Measurements from ENCODE around the gene COL8A2. TPM values are rescaled to one million over a fixed set of nuclear protein-coding genes. Genes with fewer than 3 reads are reported as not detected.

The COL8A2 gene
- total and polyA plus RNA-seq, 3 experiments from 2014 or later, result 0.07 to 0.18 TPM; not detected in 1

- H3K36me3 Mint-ChIP-seq, result peaks cover 0 to 10% (median 2%) of the 10 kb centered on the region in 3 donors
- POLR2A ChIA-PET, result interaction anchor here (0.6 to 4.0 kb wide), 7 partner anchors 9 to 74 kb away, joined by 5 to 43 read pairs (median 11); partner anchors contain the start of gene THRAP3
- H3K27me3 Mint-ChIP-seq, result peaks cover 0 to 1% of the 10 kb centered on the region in 2 donors
- Histone ChIP-seq H3K27ac (ENCODE audit: low read depth, low read length) (peak overlapping the region; percentile 87), H3K9me3 (ENCODE audit: low read length) (no peaks in the 10 kb centered on the region), H3K4me1 (ENCODE audit: insufficient read depth, low read length) (peaks cover 66% of the 10 kb centered on the region), H3K27me3 (ENCODE audit: insufficient read depth, low read length, poor library complexity, severe bottlenecking) (no peaks in the 10 kb centered on the region), H3K36me3 (ENCODE audit: insufficient read depth, low read length) (no peaks in the 10 kb centered on the region), H3K4me3 (ENCODE audit: low read length) (peak overlapping the region; percentile 60)
- CTCF ChIA-PET, result interaction anchor here (0.6 to 4.2 kb wide), 5 partner anchors 10 to 135 kb away, joined by 4 to 190 read pairs (median 14); no protein-coding TSS in a partner anchor
- peak overlapping the region; percentile 98 to 100 (median 99) for H3K27ac Mint-ChIP-seq
- H3K9me3 Mint-ChIP-seq, result no peaks in the 10 kb centered on the region
- DNase-seq, result no peak
- H3K4me3 Mint-ChIP-seq, result peak overlapping the region; percentile 75 to 100 (median 98)
- H3K4me1 Mint-ChIP-seq, result peaks cover 70 to 85% (median 76%) of the 10 kb centered on the region in 3 donors
Observed at GRCh38 chr1:36151134-36151844, 26.3 kb upstream of the COL8A2 start.

GRCh38 chr1:36150296-36151133 is 25.5 kb upstream of the COL8A2 start:
- peaks cover 70 to 84% (median 76%) of the 10 kb centered on the region in 3 donors for H3K4me1 Mint-ChIP-seq
- ChIA-PET CTCF (interaction anchor here (0.6 to 4.2 kb wide), 31 partner anchors 7 to 1145 kb away, joined by 3 to 190 read pairs (median 5); partner anchors contain the start of genes LSM10 and THRAP3), POLR2A (interaction anchor here (0.5 to 4.0 kb wide), 9 partner anchors 10 to 173 kb away, joined by 3 to 43 read pairs (median 9); partner anchors contain the start of genes SH3D21 and THRAP3)
- H3K27me3 Mint-ChIP-seq, result peaks cover 0 to 1% of the 10 kb centered on the region in 2 donors
- peak; percentile 51 to 86 (median 66) for DNase-seq
- Histone ChIP-seq H3K36me3 (ENCODE audit: insufficient read depth, low read length) (no peaks in the 10 kb centered on the region), H3K4me3 (ENCODE audit: low read length) (peak overlapping the region; percentile 6), H3K4me1 (ENCODE audit: insufficient read depth, low read length) (peaks cover 66% of the 10 kb centered on the region), H3K27me3 (ENCODE audit: insufficient read depth, low read length, poor library complexity, severe bottlenecking) (no peaks in the 10 kb centered on the region), H3K27ac (ENCODE audit: low read depth, low read length) (peak overlapping the region; percentile 87), H3K9me3 (ENCODE audit: low read length) (no peaks in the 10 kb centered on the region)
- no peaks in the 10 kb centered on the region for H3K9me3 Mint-ChIP-seq
- H3K27ac Mint-ChIP-seq, result peak overlapping the region; percentile 98 to 100 (median 99)
- peaks cover 0 to 10% (median 2%) of the 10 kb centered on the region in 3 donors for H3K36me3 Mint-ChIP-seq
- H3K4me3 Mint-ChIP-seq, result peak overlapping the region; percentile 95 to 100 (median 99)

- H3K27ac ChIP-seq (ENCODE audit: low read depth, low read length), result peak overlapping the region; percentile 87
- H3K9me3 ChIP-seq (ENCODE audit: low read length), result no peaks in the 10 kb centered on the region
- Mint-ChIP-seq H3K4me3 (peak overlapping the region; percentile 95 to 100 (median 99)), H3K27me3 (peaks cover 0 to 1% of the 10 kb centered on the region in 2 donors), H3K9me3 (no peaks in the 10 kb centered on the region), H3K36me3 (peaks cover 0 to 10% (median 2%) of the 10 kb centered on the region in 3 donors), H3K4me1 (peaks cover 67 to 81% (median 75%) of the 10 kb centered on the region in 3 donors), H3K27ac (peak overlapping the region; percentile 98 to 100 (median 99))
- peak overlapping the region; percentile 32 for H3K4me3 ChIP-seq (ENCODE audit: low read length)
- no peak for DNase-seq
- no peaks in the 10 kb centered on the region for H3K36me3 ChIP-seq (ENCODE audit: insufficient read depth, low read length)
- ChIA-PET CTCF (interaction anchor here (0.6 to 4.2 kb wide), 32 partner anchors 8 to 1144 kb away, joined by 3 to 190 read pairs (median 4); partner anchors contain the start of genes LSM10 and THRAP3), POLR2A (interaction anchor here (0.5 to 4.0 kb wide), 12 partner anchors 10 to 236 kb away, joined by 3 to 43 read pairs (median 6); partner anchors contain the start of genes ADPRS, SH3D21, STK40 and THRAP3)
- H3K4me1 ChIP-seq (ENCODE audit: insufficient read depth, low read length), result peaks cover 61% of the 10 kb centered on the region
- H3K27me3 ChIP-seq (ENCODE audit: insufficient read depth, low read length, poor library complexity, severe bottlenecking), result no peaks in the 10 kb centered on the region
Observed at GRCh38 chr1:36149973-36150295, 24.9 kb upstream of the COL8A2 start.

- Mint-ChIP-seq H3K27me3 (peaks cover 0 to 1% of the 10 kb centered on the region in 2 donors), H3K27ac (peak within 1 kb of the TSS; percentile 98 to 100 (median 99)), H3K9me3 (no peaks in the 10 kb centered on the region), H3K36me3 (peaks cover 0 to 13% (median 2%) of the 10 kb centered on the region in 3 donors), H3K4me1 (peaks cover 65 to 81% (median 73%) of the 10 kb centered on the region in 3 donors), H3K4me3 (peak within 1 kb of the TSS; percentile 95 to 100 (median 99))
- POLR2A ChIA-PET, result interaction anchor here (0.5 to 4.0 kb wide), 15 partner anchors 11 to 401 kb away, joined by 3 to 43 read pairs (median 5); partner anchors contain the start of genes ADPRS, AGO1, SH3D21 and STK40
- H3K27me3 ChIP-seq (ENCODE audit: insufficient read depth, low read length, poor library complexity, severe bottlenecking), result no peaks in the 10 kb centered on the region
- peak within 1 kb of the TSS; percentile 66 for H3K4me3 ChIP-seq (ENCODE audit: low read length)
- CTCF ChIA-PET, result interaction anchor here (0.6 to 4.2 kb wide), 34 partner anchors 8 to 1144 kb away, joined by 3 to 190 read pairs (median 4); partner anchors contain the start of genes LSM10 and THRAP3
- H3K27ac ChIP-seq (ENCODE audit: low read depth, low read length), result peak within 1 kb of the TSS; percentile 87
- peaks cover 56% of the 10 kb centered on the region for H3K4me1 ChIP-seq (ENCODE audit: insufficient read depth, low read length)
- H3K36me3 ChIP-seq (ENCODE audit: insufficient read depth, low read length), result no peaks in the 10 kb centered on the region
- no peaks in the 10 kb centered on the region for H3K9me3 ChIP-seq (ENCODE audit: low read length)
- peak; percentile 99 to 100 (median 99) for DNase-seq
Observed at GRCh38 chr1:36149237-36149972, 24.4 kb upstream of the COL8A2 start, which contains the start of gene TRAPPC3. Gene TRAPPC3 (minus strand): TSS chr1:36149486. CDS start chr1:36149378, 108 bp downstream.

GRCh38 chr1:36148821-36149236 is 23.8 kb upstream of the COL8A2 start:
- peak in 1 of 5 donors; percentile 10 for DNase-seq
- Histone ChIP-seq H3K27me3 (ENCODE audit: insufficient read depth, low read length, poor library complexity, severe bottlenecking) (no peaks in the 10 kb centered on the region), H3K36me3 (ENCODE audit: insufficient read depth, low read length) (no peaks in the 10 kb centered on the region), H3K4me3 (ENCODE audit: low read length) (peak overlapping the region; percentile 66), H3K27ac (ENCODE audit: low read depth, low read length) (peak overlapping the region; percentile 87), H3K9me3 (ENCODE audit: low read length) (no peaks in the 10 kb centered on the region), H3K4me1 (ENCODE audit: insufficient read depth, low read length) (peaks cover 54% of the 10 kb centered on the region)
- Mint-ChIP-seq H3K36me3 (peaks cover 0 to 13% (median 2%) of the 10 kb centered on the region in 3 donors), H3K4me1 (peaks cover 62 to 77% (median 71%) of the 10 kb centered on the region in 3 donors), H3K27me3 (peaks cover 0 to 1% of the 10 kb centered on the region in 2 donors), H3K27ac (peak overlapping the region; percentile 98 to 100 (median 99)), H3K9me3 (no peaks in the 10 kb centered on the region), H3K4me3 (peak overlapping the region; percentile 95 to 100 (median 99))
- ChIA-PET POLR2A (interaction anchor here (0.5 to 4.0 kb wide), 10 partner anchors 11 to 400 kb away, joined by 3 to 43 read pairs (median 6); partner anchors contain the start of genes ADPRS, AGO1, SH3D21 and STK40), CTCF (interaction anchor here (1.0 to 4.2 kb wide), 26 partner anchors 12 to 271 kb away, joined by 3 to 190 read pairs (median 6); partner anchors contain the start of gene THRAP3)

GRCh38 chr1:36144413-36144812 is 19.4 kb upstream of the COL8A2 start:
- H3K4me3 Mint-ChIP-seq, result peak overlapping the region in 2 of 7 donors; percentile 24 to 65

More at GRCh38 chr1:36144413-36144812, 19.4 kb upstream of the COL8A2 start:
- POLR2A ChIA-PET, result no interaction called here
- CTCF ChIA-PET, result interaction anchor here (1.1 to 5.9 kb wide), 4 partner anchors 43 to 141 kb away, joined by 4 to 36 read pairs (median 8); no protein-coding TSS in a partner anchor
- Mint-ChIP-seq H3K4me1 (peaks cover 41 to 72% (median 69%) of the 10 kb centered on the region in 3 donors), H3K27ac (peak overlapping the region in 2 of 8 donors; percentile 42 to 46), H3K36me3 (peaks cover 0 to 36% (median 6%) of the 10 kb centered on the region in 3 donors), H3K9me3 (no peaks in the 10 kb centered on the region), H3K27me3 (peaks cover 0 to 3% of the 10 kb centered on the region in 2 donors)
- Histone ChIP-seq H3K36me3 (ENCODE audit: insufficient read depth, low read length) (peaks cover 8% of the 10 kb centered on the region), H3K4me3 (ENCODE audit: low read length) (no peak overlapping the region), H3K27ac (ENCODE audit: low read depth, low read length) (no peak overlapping the region), H3K27me3 (ENCODE audit: insufficient read depth, low read length, poor library complexity, severe bottlenecking) (no peaks in the 10 kb centered on the region), H3K4me1 (ENCODE audit: insufficient read depth, low read length) (peaks cover 13% of the 10 kb centered on the region), H3K9me3 (ENCODE audit: low read length) (no peaks in the 10 kb centered on the region)
- DNase-seq, result no peak
